Activated naive CD4-positive, alpha-beta T cell treated with Interleukin-2 at 50 U/mL for 16 hours (primary cell): ENCODE results near the gene TGFBR3.

ENCODE experiments used
- DNase-seq: peaks from one replicate; pipeline ENCODE4 v3.0.0-alpha.2; 2020

TGFBR3 gene

GRCh38 chr1:91774520-91775203, 111.3 kb downstream of the TGFBR3 start:
- no peak for DNase-seq

GRCh38 chr1:91771717-91772116, 114.2 kb downstream of the TGFBR3 start:
- DNase-seq: no peak

- no peak for DNase-seq
These were observed 115.2 kb downstream of the TGFBR3 start for GRCh38 chr1:91770667-91771268.

GRCh38 chr1:91769742-91770141, 116.2 kb downstream of the TGFBR3 start:
- no peak for DNase-seq

- no peak for DNase-seq
These were observed 116.9 kb downstream of the TGFBR3 start for GRCh38 chr1:91768786-91769725.

- no peak for DNase-seq
These were observed 117.8 kb downstream of the TGFBR3 start for GRCh38 chr1:91768120-91768519.

- no peak for DNase-seq
These were observed 119.1 kb downstream of the TGFBR3 start for GRCh38 chr1:91766883-91767282.

- DNase-seq: no peak
These were observed 120.0 kb downstream of the TGFBR3 start for GRCh38 chr1:91765880-91766443.

GRCh38 chr1:91765293-91765692, 120.7 kb downstream of the TGFBR3 start:
- no peak for DNase-seq

GRCh38 chr1:91764471-91765115, 121.4 kb downstream of the TGFBR3 start:
- no peak for DNase-seq

- no peak for DNase-seq
These were observed 122.7 kb downstream of the TGFBR3 start for GRCh38 chr1:91763252-91763651.

- DNase-seq: no peak
These were observed 124.6 kb downstream of the TGFBR3 start for GRCh38 chr1:91761295-91761721.

- DNase-seq: no peak
These were observed 125.4 kb downstream of the TGFBR3 start for GRCh38 chr1:91760512-91760911.

GRCh38 chr1:91759076-91759475, 126.9 kb downstream of the TGFBR3 start:
- no peak for DNase-seq

- no peak for DNase-seq
These were observed 128.0 kb downstream of the TGFBR3 start for GRCh38 chr1:91757763-91758460.

- no peak for DNase-seq
These were observed 130.2 kb downstream of the TGFBR3 start for GRCh38 chr1:91755702-91756287.

GRCh38 chr1:91754816-91755580, 131.0 kb downstream of the TGFBR3 start:
- DNase-seq: no peak

- DNase-seq: peak; percentile 67
These were observed 131.6 kb downstream of the TGFBR3 start for GRCh38 chr1:91754348-91754747.

GRCh38 chr1:91753878-91754277, 132.1 kb downstream of the TGFBR3 start:
- no peak for DNase-seq

- DNase-seq: no peak
These were observed 133.6 kb downstream of the TGFBR3 start for GRCh38 chr1:91752324-91752723.

GRCh38 chr1:91751275-91751674, 134.7 kb downstream of the TGFBR3 start:
- DNase-seq: no peak
